ENCODE measurements around the gene IGSF6.

The IGSF6 gene

GRCh38 chr16:21589551-21589950, 62.9 kb downstream of the IGSF6 start:
- H3K4me3 ChIP-seq (ENCODE audit: low read length), result no peak overlapping the region
- DNase-seq (ENCODE audit: low read depth), result no peak
- TF ChIP-seq CTCF (conservative IDR thresholded peaks at IDR 0.05; ENCODE audit: low read length), result no peak

Measured in AG10803 (cell line).